PFSK-1 (cell line): Measurements from ENCODE around the gene DLG4.

Source experiments
- POLR2AphosphoS5 ChIP-seq: IDR thresholded peaks from 2 replicates; pipeline ENCODE4 v1.6.1; 2012; ENCODE audit warnings: low read depth, mild to moderate bottlenecking, control low read depth, low read length, moderate library complexity
- SIN3A ChIP-seq: IDR thresholded peaks from 2 replicates; pipeline ENCODE4 v1.6.1; 2012; ENCODE audit warnings: mild to moderate bottlenecking, low read length, moderate library complexity, borderline replicate concordance; ENCODE audit not compliant: insufficient read depth
- TAF1 ChIP-seq: IDR thresholded peaks from 2 replicates; pipeline ENCODE4 v1.6.1; 2012; ENCODE audit warnings: low read length, control low read depth, borderline replicate concordance; ENCODE audit not compliant: insufficient read depth
- TF ChIP-seq, protein P1 (sequence below), 2 experiments: IDR thresholded peaks; 2 replicates each; pipeline versions ENCODE4 v1.6.1 to v1.8.0; 2011 to 2012; ENCODE audit warnings: low read depth in 2 of 2, low read length in 2 of 2, control low read depth in 1 of 2, inconsistent platforms in 1 of 2, mild to moderate bottlenecking in 1 of 2, moderate library complexity in 1 of 2; ENCODE audit not compliant: insufficient read depth in 1 of 2

DNA sequence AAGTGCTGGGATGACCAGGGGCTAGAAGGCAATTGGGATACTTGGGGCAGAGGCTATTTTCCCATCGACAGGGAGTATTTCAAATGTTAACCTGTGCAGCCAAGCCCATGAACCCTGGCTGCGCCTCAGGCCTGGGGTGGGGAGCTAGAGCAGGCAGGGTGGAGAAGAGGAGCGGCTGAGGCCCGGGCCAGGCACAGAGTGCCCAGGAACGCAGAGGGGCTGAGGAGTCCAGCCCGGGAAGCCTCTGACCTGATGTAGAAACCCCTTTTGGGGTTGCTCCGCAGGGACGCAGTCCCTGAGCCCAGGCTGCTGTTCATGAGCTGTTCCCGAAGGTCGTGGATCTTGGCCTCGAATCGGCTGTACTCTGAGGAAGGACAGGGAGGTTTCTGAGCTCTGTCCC, 23.7 kb downstream of the DLG4 start:
- TF ChIP-seq, protein P1, sequence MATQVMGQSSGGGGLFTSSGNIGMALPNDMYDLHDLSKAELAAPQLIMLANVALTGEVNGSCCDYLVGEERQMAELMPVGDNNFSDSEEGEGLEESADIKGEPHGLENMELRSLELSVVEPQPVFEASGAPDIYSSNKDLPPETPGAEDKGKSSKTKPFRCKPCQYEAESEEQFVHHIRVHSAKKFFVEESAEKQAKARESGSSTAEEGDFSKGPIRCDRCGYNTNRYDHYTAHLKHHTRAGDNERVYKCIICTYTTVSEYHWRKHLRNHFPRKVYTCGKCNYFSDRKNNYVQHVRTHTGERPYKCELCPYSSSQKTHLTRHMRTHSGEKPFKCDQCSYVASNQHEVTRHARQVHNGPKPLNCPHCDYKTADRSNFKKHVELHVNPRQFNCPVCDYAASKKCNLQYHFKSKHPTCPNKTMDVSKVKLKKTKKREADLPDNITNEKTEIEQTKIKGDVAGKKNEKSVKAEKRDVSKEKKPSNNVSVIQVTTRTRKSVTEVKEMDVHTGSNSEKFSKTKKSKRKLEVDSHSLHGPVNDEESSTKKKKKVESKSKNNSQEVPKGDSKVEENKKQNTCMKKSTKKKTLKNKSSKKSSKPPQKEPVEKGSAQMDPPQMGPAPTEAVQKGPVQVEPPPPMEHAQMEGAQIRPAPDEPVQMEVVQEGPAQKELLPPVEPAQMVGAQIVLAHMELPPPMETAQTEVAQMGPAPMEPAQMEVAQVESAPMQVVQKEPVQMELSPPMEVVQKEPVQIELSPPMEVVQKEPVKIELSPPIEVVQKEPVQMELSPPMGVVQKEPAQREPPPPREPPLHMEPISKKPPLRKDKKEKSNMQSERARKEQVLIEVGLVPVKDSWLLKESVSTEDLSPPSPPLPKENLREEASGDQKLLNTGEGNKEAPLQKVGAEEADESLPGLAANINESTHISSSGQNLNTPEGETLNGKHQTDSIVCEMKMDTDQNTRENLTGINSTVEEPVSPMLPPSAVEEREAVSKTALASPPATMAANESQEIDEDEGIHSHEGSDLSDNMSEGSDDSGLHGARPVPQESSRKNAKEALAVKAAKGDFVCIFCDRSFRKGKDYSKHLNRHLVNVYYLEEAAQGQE (IDR thresholded peaks at IDR 0.05; ENCODE audit: insufficient read depth in 1 of 2, low read depth in 2 of 2, low read length in 2 of 2) = no peak
- no peak for TF ChIP-seq POLR2AphosphoS5
- TF ChIP-seq TAF1 = no peak
- TF ChIP-seq SIN3A = no peak
